NCI-H128 (cell line): Measurements from ENCODE around the gene RITA1.
A peak's percentile ranks its signal among the peaks of the same experiment; 100 is the strongest.
"Not testable (repeated sequence)": the region's sequence is repeated elsewhere in the genome, so short reads cannot be mapped to it uniquely, and the experiment has no call there.

ENCODE experiments used
- DNase-seq: peaks from one replicate; lab custom pipeline; 2025; ENCODE audit not compliant: unreplicated experiment; lab: John Stamatoyannopoulos, UW

RITA1 gene

GRCh38 chr12:113201187-113202177 is 16.0 kb downstream of the RITA1 start:
- no peak for DNase-seq

- DNase-seq: no peak
These were observed 17.0 kb downstream of the RITA1 start for GRCh38 chr12:113202300-113203075.

- DNase-seq: no peak
These were observed 18.6 kb downstream of the RITA1 start for GRCh38 chr12:113203852-113204760.

GRCh38 chr12:113204804-113205203 is 19.3 kb downstream of the RITA1 start:
- no peak for DNase-seq

- not testable (repeated sequence) for DNase-seq
These were observed 21.3 kb downstream of the RITA1 start for GRCh38 chr12:113206802-113207201.

- DNase-seq: no peak
These were observed 22.1 kb downstream of the RITA1 start for GRCh38 chr12:113207613-113208040.

- no peak for DNase-seq
These were observed 22.8 kb downstream of the RITA1 start for GRCh38 chr12:113208041-113208934.

GRCh38 chr12:113211160-113211559 is 25.6 kb downstream of the RITA1 start:
- DNase-seq: no peak

GRCh38 chr12:113214895-113215400 is 29.4 kb downstream of the RITA1 start:
- no peak for DNase-seq

- DNase-seq: no peak
These were observed 30.5 kb downstream of the RITA1 start for GRCh38 chr12:113216027-113216426.

- no peak for DNase-seq
These were observed 35.2 kb downstream of the RITA1 start for GRCh38 chr12:113220593-113221180.

GRCh38 chr12:113221181-113221996 is 35.9 kb downstream of the RITA1 start, which contains the start of gene TPCN1:
Gene TPCN1, plus strand, starts transcription at chr12:113221464. Its CDS starts 5,389 bp downstream, at chr12:113226853.
- peak; percentile 100 for DNase-seq

GRCh38 chr12:113221997-113222729 is 36.6 kb downstream of the RITA1 start:
- no peak for DNase-seq

GRCh38 chr12:113222730-113223531 is 37.4 kb downstream of the RITA1 start:
- no peak for DNase-seq

- DNase-seq: no peak
These were observed 39.4 kb downstream of the RITA1 start for GRCh38 chr12:113224955-113225354.

GRCh38 chr12:113226696-113227568 is 41.4 kb downstream of the RITA1 start:
- DNase-seq: no peak
